GM23338 (cell line): ENCODE data around the gene EXOC4. TPM values are rescaled to one million over a fixed set of nuclear protein-coding genes. Genes with fewer than 3 reads are reported as not detected.

Experiments used
- ATAC-seq: fragments of 200-7000 bp; cut with Tn5 transposase; 3 replicates; pipeline ENCODE4 v1.9.1; 2020
- DNase-seq: peaks from one replicate; pipeline ENCODE4 v3.0.0-alpha.2; 2015; ENCODE audit warnings: low spot score
- H2AFZ ChIP-seq: fragments of 200-600 bp; sonication (generic); 2 replicates; pipeline ENCODE4 v1.8.0; 2016; ENCODE audit warnings: antibody characterized with exemption, mild to moderate bottlenecking, moderate library complexity
- H3F3A ChIP-seq: fragments of 200-600 bp; sonication (generic); replicated peaks from 2 replicates; pipeline ENCODE4 v1.8.0; 2017; ENCODE audit warnings: antibody characterized with exemption, mixed run types, low read depth
- H3K27ac ChIP-seq: fragments of 200-600 bp; sonication (generic); 2 replicates; pipeline ENCODE4 v1.6.1; 2016; ENCODE audit warnings: low read depth
- H3K27me3 ChIP-seq: fragments of 200-600 bp; sonication (generic); 2 replicates; pipeline ENCODE4 v1.8.0; 2016; ENCODE audit warnings: mild to moderate bottlenecking, mixed run types, moderate library complexity; ENCODE audit not compliant: insufficient read depth
- H3K36me3 ChIP-seq: fragments of 200-600 bp; sonication (generic); 2 replicates; pipeline ENCODE4 v1.8.0; 2016; ENCODE audit warnings: mild to moderate bottlenecking; ENCODE audit not compliant: insufficient read depth
- H3K4me1 ChIP-seq: fragments of 200-600 bp; sonication (generic); 2 replicates; pipeline ENCODE4 v1.8.0; 2016; ENCODE audit warnings: mild to moderate bottlenecking, moderate library complexity; ENCODE audit not compliant: insufficient read depth
- H3K4me2 ChIP-seq: fragments of 200-600 bp; sonication (generic); 2 replicates; pipeline ENCODE4 v1.7.1; 2017; ENCODE audit warnings: mixed run types
- H3K4me3 ChIP-seq: fragments of 200-600 bp; sonication (generic); 2 replicates; pipeline ENCODE4 v1.6.1; 2016; ENCODE audit warnings: mixed run types
- H3K79me2 ChIP-seq: fragments of 200-600 bp; sonication (generic); replicated peaks from 2 replicates; pipeline ENCODE4 v1.8.0; 2017; ENCODE audit warnings: mild to moderate bottlenecking; ENCODE audit not compliant: insufficient read depth
- H3K9me2 ChIP-seq: fragments of 200-600 bp; sonication (generic); 2 replicates; pipeline ENCODE4 v1.8.0; 2017; ENCODE audit not compliant: insufficient read depth
- H4K20me1 ChIP-seq: fragments of 200-600 bp; sonication (generic); replicated peaks from 2 replicates; pipeline ENCODE4 v1.8.0; 2017; ENCODE audit warnings: mild to moderate bottlenecking; ENCODE audit not compliant: insufficient read depth
- H3K27ac Mint-ChIP-seq: 2 replicates; pipeline ENCODE4 v1.8.0; 2020; ENCODE audit warnings: inconsistent platforms, mild to moderate bottlenecking, moderate library complexity, mixed read lengths
- H3K27me3 Mint-ChIP-seq: 3 replicates; pipeline ENCODE4 v1.8.0; 2022; ENCODE audit warnings: low read depth, mild to moderate bottlenecking, moderate library complexity, mixed read lengths, inconsistent platforms; ENCODE audit not compliant: insufficient read depth, poor library complexity
- H3K36me3 Mint-ChIP-seq: 3 replicates; pipeline ENCODE4 v1.8.0; 2021; ENCODE audit warnings: low read depth, mild to moderate bottlenecking, inconsistent platforms, moderate library complexity, mixed read lengths
- H3K4me1 Mint-ChIP-seq: 3 replicates; pipeline ENCODE4 v1.8.0; 2020; ENCODE audit warnings: mild to moderate bottlenecking, inconsistent platforms, mixed read lengths
- H3K4me3 Mint-ChIP-seq: 3 replicates; pipeline ENCODE4 v1.8.0; 2021; ENCODE audit warnings: moderate library complexity, mild to moderate bottlenecking, inconsistent platforms, mixed read lengths
- H3K9me3 Mint-ChIP-seq: 3 replicates; pipeline ENCODE4 v1.8.0; 2020; ENCODE audit warnings: moderate library complexity, mild to moderate bottlenecking, inconsistent platforms, mixed read lengths
- CREB1 ChIP-seq: fragments of 250-450 bp; sonication (Bioruptor Pico); IDR thresholded peaks from 2 replicates; pipeline ENCODE4 v1.5.0; 2020; ENCODE audit warnings: low read depth, mild to moderate bottlenecking, moderate library complexity
- NANOG ChIP-seq: IDR thresholded peaks from 2 replicates; pipeline ENCODE4 v1.6.1; 2016; ENCODE audit warnings: antibody characterized with exemption, borderline replicate concordance
- REST ChIP-seq: IDR thresholded peaks from one replicate; pipeline ENCODE4 v1.6.1; 2018; ENCODE audit warnings: antibody characterized with exemption; ENCODE audit not compliant: unreplicated experiment
- ZNF114 ChIP-seq: fragments of 250-450 bp; sonication (Bioruptor Pico); IDR thresholded peaks from 2 replicates; pipeline ENCODE4 v1.5.0; 2020; ENCODE audit warnings: mild to moderate bottlenecking, moderate library complexity
- ZNF331 ChIP-seq: fragments of 250-450 bp; sonication (Bioruptor Pico); IDR thresholded peaks from 2 replicates; pipeline ENCODE4 v1.5.0; 2020; ENCODE audit warnings: low read depth, mild to moderate bottlenecking, moderate library complexity
- ZNF462 ChIP-seq: fragments of 250-450 bp; sonication (Bioruptor Pico); IDR thresholded peaks from 2 replicates; pipeline ENCODE4 v1.5.0; 2020; ENCODE audit warnings: mild to moderate bottlenecking, moderate library complexity
- polyA plus RNA-seq: library from polyadenylated mRNA; unstranded; fragments of >200 nt; fragmentation: Nextera tagmentation; extraction: Ambion mirVana; gene quantifications from 2 replicates; pipeline ENCODE4 v1.2.1, GENCODE V29; 2016
- total RNA-seq: library from RNA; depleted of rRNA; stranded (reverse); fragments of >200 nt; shearing (Covaris generic); gene quantifications from 2 replicates; pipeline ENCODE4 v1.2.3, GENCODE V29; 2014
- TF ChIP-seq, protein P1 (sequence below): IDR thresholded peaks from 2 replicates; pipeline ENCODE4 v1.6.1; 2016; ENCODE audit warnings: antibody characterized with exemption

The EXOC4 gene
- total and polyA plus RNA-seq, 2 experiments from 2014 or later = 37.5 to 52.7 TPM

DNA sequence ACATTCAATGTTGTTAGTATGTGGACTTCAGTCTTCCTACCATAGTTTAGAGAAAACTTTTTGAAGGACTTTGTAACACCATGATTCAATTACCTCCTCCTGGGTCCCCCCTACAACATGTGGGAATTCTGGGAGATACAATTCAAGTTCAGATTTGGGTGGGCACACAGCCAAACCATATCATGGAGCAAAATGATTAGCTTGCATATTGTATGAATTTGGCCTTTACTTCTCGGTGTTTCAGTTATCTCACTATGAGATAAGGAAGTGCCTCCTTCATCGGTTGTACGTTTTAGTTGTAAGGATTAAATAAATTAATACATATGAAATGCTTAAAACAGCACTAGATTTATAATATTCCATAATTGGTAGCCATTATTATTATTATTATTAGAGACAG is 428.7 kb downstream of the EXOC4 start (continued):
- no peak for TF ChIP-seq ZNF462 (CRISPR knock-in tag)
- TF ChIP-seq ZNF114 (CRISPR knock-in tag) = no peak
- no peak for TF ChIP-seq ZNF331 (CRISPR knock-in tag)
- TF ChIP-seq, protein P1, sequence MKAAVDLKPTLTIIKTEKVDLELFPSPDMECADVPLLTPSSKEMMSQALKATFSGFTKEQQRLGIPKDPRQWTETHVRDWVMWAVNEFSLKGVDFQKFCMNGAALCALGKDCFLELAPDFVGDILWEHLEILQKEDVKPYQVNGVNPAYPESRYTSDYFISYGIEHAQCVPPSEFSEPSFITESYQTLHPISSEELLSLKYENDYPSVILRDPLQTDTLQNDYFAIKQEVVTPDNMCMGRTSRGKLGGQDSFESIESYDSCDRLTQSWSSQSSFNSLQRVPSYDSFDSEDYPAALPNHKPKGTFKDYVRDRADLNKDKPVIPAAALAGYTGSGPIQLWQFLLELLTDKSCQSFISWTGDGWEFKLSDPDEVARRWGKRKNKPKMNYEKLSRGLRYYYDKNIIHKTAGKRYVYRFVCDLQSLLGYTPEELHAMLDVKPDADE = no peak
- TF ChIP-seq CREB1 = no peak
- TF ChIP-seq NANOG = no peak

DNA sequence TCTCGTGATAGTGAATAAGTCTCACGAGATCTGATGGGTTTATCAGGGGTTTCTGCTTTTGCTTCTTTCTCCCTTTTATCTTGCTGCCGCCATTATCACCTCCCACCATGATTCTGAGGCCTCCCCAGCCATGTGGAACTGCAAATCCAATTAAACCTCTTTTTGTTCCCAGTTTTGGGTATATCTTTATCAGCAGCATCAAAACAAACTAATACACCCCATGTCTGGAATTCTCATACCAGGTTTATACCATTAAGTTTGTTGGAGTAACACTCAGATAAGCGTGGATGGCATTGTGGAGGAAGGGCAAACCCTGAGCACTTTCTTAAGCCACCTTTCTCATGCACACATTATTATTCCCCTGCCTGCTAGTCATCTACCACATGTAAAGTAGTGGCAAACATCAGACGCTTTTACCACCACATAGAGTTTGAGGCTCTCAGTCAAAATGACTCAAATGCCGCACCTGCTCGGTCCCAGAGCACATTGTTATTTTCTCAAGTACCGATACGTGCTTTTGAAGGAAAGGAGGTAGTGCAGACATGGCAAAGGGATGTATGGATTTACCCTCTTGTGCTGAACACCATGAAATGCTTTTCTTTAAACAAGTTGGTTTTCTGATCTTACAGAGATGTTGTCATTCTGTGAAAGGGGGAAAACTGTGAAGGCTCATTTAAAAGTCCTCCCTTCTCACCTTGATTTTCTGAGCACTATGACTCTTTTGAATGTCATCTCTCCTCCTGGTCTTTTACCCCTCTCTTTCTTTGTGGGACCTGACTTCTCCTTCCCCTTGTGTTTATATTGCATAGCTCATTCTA is 429.7 kb downstream of the EXOC4 start:
- peaks cover 16% of the 10 kb centered on the region for H3K4me1 ChIP-seq
- H3K27ac Mint-ChIP-seq = no peak overlapping the region; the same call in 1 of the 2 replicates
- DNase-seq = no peak
- H3K36me3 ChIP-seq = no peaks in the 10 kb centered on the region
- peaks cover 21% of the 10 kb centered on the region for H3K4me1 Mint-ChIP-seq
- no peak overlapping the region for H3K4me2 ChIP-seq
- no peak for ATAC-seq
- H3K79me2 ChIP-seq = no peaks in the 10 kb centered on the region
- H3K27me3 Mint-ChIP-seq = no peaks in the 10 kb centered on the region
- H2AFZ ChIP-seq = no peak overlapping the region
- H3K9me3 Mint-ChIP-seq = no peaks in the 10 kb centered on the region; the same call in 2 of the 3 replicates
- H3F3A ChIP-seq = no peaks in the 10 kb centered on the region
- H3K27ac ChIP-seq = no peak overlapping the region
- H3K4me3 Mint-ChIP-seq = no peak overlapping the region
- H3K36me3 Mint-ChIP-seq = no peaks in the 10 kb centered on the region
- no peaks in the 10 kb centered on the region for H3K27me3 ChIP-seq
- H3K9me2 ChIP-seq = no peaks in the 10 kb centered on the region
- H3K4me3 ChIP-seq = no peak overlapping the region
- H4K20me1 ChIP-seq = no peaks in the 10 kb centered on the region
- no peak for TF ChIP-seq REST
